ENCODE measurements around the gene ACADSB. TPM values are rescaled to one million over a fixed set of nuclear protein-coding genes. Genes with fewer than 3 reads are reported as not detected.

The ACADSB gene
- polyA plus RNA-seq, 1 donor from 2014 or later = 20.3 TPM

DNA sequence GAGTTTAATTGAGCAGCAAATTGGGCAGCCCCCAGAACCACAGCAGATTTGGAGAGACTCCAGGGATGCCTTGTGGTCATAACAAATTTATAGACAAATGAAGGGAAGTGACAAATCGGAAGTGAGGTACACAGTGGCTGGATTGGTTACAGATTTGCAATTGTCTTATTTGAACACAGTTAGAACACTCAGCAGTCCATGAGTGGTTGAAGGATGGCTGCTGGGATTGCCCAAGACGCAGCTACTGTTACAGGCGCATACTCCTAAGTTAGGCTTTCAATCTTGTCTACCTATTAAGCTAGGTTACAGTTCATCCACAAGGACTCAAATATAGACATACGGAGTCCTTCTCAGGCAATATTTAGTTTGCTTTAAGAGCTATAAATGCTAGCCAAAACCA is 7.4 kb downstream of the ACADSB start:
- Histone ChIP-seq H2AFZ (ENCODE audit: low read depth, low read length) (no peak overlapping the region), H3K4me2 (ENCODE audit: low read length) (no peak overlapping the region), H4K20me1 (ENCODE audit: insufficient read depth) (no peaks in the 10 kb centered on the region), H3K9ac (ENCODE audit: low read length) (no peak overlapping the region), H3K36me3 (ENCODE audit: insufficient read depth, low read length) (no peaks in the 10 kb centered on the region), H3K4me3 (ENCODE audit: low read length) (no peak overlapping the region), H3K79me2 (replicated peaks; ENCODE audit: insufficient read depth, low read length) (no peaks in the 10 kb centered on the region), H3K9me3 (ENCODE audit: low read length) (no peaks in the 10 kb centered on the region), H3K9me2 (ENCODE audit: insufficient read depth, low read length) (no peaks in the 10 kb centered on the region), H3K27me3 (ENCODE audit: insufficient read depth, low read depth, low read length) (no peaks in the 10 kb centered on the region), H3F3A (ENCODE audit: insufficient read depth, low read length, poor library complexity, severe bottlenecking) (no peaks in the 10 kb centered on the region), H3K27ac (ENCODE audit: low read length) (no peak overlapping the region)
- TF ChIP-seq, protein P1, sequence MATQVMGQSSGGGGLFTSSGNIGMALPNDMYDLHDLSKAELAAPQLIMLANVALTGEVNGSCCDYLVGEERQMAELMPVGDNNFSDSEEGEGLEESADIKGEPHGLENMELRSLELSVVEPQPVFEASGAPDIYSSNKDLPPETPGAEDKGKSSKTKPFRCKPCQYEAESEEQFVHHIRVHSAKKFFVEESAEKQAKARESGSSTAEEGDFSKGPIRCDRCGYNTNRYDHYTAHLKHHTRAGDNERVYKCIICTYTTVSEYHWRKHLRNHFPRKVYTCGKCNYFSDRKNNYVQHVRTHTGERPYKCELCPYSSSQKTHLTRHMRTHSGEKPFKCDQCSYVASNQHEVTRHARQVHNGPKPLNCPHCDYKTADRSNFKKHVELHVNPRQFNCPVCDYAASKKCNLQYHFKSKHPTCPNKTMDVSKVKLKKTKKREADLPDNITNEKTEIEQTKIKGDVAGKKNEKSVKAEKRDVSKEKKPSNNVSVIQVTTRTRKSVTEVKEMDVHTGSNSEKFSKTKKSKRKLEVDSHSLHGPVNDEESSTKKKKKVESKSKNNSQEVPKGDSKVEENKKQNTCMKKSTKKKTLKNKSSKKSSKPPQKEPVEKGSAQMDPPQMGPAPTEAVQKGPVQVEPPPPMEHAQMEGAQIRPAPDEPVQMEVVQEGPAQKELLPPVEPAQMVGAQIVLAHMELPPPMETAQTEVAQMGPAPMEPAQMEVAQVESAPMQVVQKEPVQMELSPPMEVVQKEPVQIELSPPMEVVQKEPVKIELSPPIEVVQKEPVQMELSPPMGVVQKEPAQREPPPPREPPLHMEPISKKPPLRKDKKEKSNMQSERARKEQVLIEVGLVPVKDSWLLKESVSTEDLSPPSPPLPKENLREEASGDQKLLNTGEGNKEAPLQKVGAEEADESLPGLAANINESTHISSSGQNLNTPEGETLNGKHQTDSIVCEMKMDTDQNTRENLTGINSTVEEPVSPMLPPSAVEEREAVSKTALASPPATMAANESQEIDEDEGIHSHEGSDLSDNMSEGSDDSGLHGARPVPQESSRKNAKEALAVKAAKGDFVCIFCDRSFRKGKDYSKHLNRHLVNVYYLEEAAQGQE (IDR thresholded peaks at IDR 0.05; ENCODE audit: borderline replicate concordance) = no peak
- no peak for TF ChIP-seq SMC3 (conservative IDR thresholded peaks at IDR 0.05; ENCODE audit: poor library complexity)
- no peak for TF ChIP-seq TAF1 (IDR thresholded peaks at IDR 0.05; ENCODE audit: low read depth)
- no peak for TF ChIP-seq RAD21 (conservative IDR thresholded peaks at IDR 0.05)
- TF ChIP-seq POLR2AphosphoS5 (IDR thresholded peaks at IDR 0.05) = no peak
- TF ChIP-seq EP300 (conservative IDR thresholded peaks at IDR 0.05; ENCODE audit: poor library complexity, severe bottlenecking) = no peak
- TF ChIP-seq, protein P2, sequence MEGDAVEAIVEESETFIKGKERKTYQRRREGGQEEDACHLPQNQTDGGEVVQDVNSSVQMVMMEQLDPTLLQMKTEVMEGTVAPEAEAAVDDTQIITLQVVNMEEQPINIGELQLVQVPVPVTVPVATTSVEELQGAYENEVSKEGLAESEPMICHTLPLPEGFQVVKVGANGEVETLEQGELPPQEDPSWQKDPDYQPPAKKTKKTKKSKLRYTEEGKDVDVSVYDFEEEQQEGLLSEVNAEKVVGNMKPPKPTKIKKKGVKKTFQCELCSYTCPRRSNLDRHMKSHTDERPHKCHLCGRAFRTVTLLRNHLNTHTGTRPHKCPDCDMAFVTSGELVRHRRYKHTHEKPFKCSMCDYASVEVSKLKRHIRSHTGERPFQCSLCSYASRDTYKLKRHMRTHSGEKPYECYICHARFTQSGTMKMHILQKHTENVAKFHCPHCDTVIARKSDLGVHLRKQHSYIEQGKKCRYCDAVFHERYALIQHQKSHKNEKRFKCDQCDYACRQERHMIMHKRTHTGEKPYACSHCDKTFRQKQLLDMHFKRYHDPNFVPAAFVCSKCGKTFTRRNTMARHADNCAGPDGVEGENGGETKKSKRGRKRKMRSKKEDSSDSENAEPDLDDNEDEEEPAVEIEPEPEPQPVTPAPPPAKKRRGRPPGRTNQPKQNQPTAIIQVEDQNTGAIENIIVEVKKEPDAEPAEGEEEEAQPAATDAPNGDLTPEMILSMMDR (IDR thresholded peaks at IDR 0.05; ENCODE audit: poor library complexity, severe bottlenecking) = no peak
- TF ChIP-seq MXI1 (conservative IDR thresholded peaks at IDR 0.05; ENCODE audit: poor library complexity, severe bottlenecking) = no peak
- no peak for TF ChIP-seq EZH2 (IDR thresholded peaks at IDR 0.05; ENCODE audit: borderline replicate concordance, insufficient read depth, low read length, poor library complexity, severe bottlenecking)

DNA sequence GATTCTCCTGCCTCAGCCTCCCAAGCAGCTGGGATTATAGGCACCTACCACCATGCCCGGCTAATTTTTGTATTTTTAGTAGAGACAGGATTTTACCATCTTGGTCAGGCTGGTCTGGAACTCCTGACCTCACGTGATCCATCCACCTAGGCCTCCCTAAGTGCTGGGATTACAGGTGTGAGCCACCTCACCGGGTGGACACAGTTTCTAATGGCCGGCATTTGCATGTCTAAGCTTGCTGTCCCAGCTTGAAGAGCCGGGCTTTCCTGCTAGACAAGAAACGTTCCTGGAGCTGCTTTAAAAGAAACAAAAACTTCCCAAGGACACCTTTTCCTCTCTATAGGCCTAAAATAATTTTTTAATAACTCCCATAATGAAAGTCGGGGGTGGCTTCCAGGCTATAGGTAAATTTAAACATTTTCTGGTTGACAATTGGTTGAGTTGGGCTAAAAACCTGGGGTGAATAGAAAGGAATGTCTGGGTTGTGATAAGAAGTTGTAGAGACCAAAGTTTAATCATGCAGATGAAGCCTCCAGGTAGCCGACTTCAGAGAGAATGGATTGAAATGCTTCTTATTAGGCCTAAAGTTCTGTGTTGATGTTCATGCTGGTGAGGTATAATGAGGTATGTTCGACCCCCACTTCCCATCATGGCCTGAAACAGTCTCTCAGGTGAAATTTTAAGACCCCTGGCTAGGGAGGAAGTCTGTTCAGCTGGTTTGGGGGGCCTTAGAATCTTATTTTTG is 8.8 kb downstream of the ACADSB start:
- Histone ChIP-seq H3K4me3 (ENCODE audit: low read length) (no peak overlapping the region), H3K79me2 (replicated peaks; ENCODE audit: insufficient read depth, low read length) (no peaks in the 10 kb centered on the region), H3K9ac (ENCODE audit: low read length) (no peak overlapping the region), H3K27ac (ENCODE audit: low read length) (no peak overlapping the region), H4K20me1 (ENCODE audit: insufficient read depth) (no peaks in the 10 kb centered on the region), H3K9me3 (ENCODE audit: low read length) (no peaks in the 10 kb centered on the region), H3K4me2 (ENCODE audit: low read length) (no peak overlapping the region), H3K36me3 (ENCODE audit: insufficient read depth, low read length) (no peaks in the 10 kb centered on the region), H2AFZ (ENCODE audit: low read depth, low read length) (no peak overlapping the region), H3K9me2 (ENCODE audit: insufficient read depth, low read length) (no peaks in the 10 kb centered on the region), H3F3A (ENCODE audit: insufficient read depth, low read length, poor library complexity, severe bottlenecking) (no peaks in the 10 kb centered on the region), H3K27me3 (ENCODE audit: insufficient read depth, low read depth, low read length) (no peaks in the 10 kb centered on the region)
- TF ChIP-seq MXI1 (conservative IDR thresholded peaks at IDR 0.05; ENCODE audit: poor library complexity, severe bottlenecking) (no peak), EP300 (conservative IDR thresholded peaks at IDR 0.05; ENCODE audit: poor library complexity, severe bottlenecking) (no peak), RAD21 (conservative IDR thresholded peaks at IDR 0.05) (no peak)
